ENCODE results near the gene CCL5.

GRCh38 chr17:35876534-35876933 is 3.6 kb downstream of the CCL5 start:
- TF ChIP-seq CTCF (IDR thresholded peaks at IDR 0.05) (no peak), POLR2AphosphoS5 (IDR thresholded peaks at IDR 0.05) (no peak), POLR2A (IDR thresholded peaks at IDR 0.05) (no peak), EP300 (IDR thresholded peaks at IDR 0.05) (no peak)
